Heart left ventricle (tissue), 13 donors: ENCODE data around the gene NSUN7.

ENCODE experiments used
- POLR2A ChIP-seq, 2 donors: fragments of 450-650 bp; IDR thresholded peaks; one replicate each; pipeline ENCODE4 v1.6.1; 2017; ENCODE audit warnings: antibody characterized with exemption in 2 of 2, mild to moderate bottlenecking in 2 of 2, moderate library complexity in 2 of 2
- TF ChIP-seq, protein P1 (sequence below), 12 donors: fragments of 200-600 bp; sonication (generic) in 4 of 12; IDR thresholded peaks; one replicate each; pipeline versions ENCODE4 v1.5.0 to v1.8.0; 2018 to 2022; ENCODE audit warnings: antibody characterized with exemption in 12 of 12, mild to moderate bottlenecking in 5 of 12
- donor health status: ischemic (EF 13 %, LVEDD 7.1; RV severe dilation, severe dysfunction).
- donor health status: DM: no; HTN: yes; CAD: no.
- donor health status: DM: no; HTN: no; CAD: no.
- donor health status: ischemic (EF 25% LVEDD 6.9; RV normal size, moderate dysfunction).
- donor health status: ischemic (EF 25% LVEDD 5.7; RV mildly dilated, moderate dysfunction).
- donor health status: ischemic (EF 35%, LVEDD 5.7; RV mildly dilated, moderate dysfunction).
- donor health status: nonischemic (EF 11% LVEDD 7.7; RV severe dilation, severe dysfunction).
- donor health status: DM: yes; HTN: yes; CAD: no.
- donor health status: PGD.
- donor health status: ischemic (EF 29% LVEDD 5.4; RV normal size, mild dysfunction).
- donor health status: nonischemic (EF 23%, LVEDD 6.1; RV moderate dilation, normal function).

DNA sequence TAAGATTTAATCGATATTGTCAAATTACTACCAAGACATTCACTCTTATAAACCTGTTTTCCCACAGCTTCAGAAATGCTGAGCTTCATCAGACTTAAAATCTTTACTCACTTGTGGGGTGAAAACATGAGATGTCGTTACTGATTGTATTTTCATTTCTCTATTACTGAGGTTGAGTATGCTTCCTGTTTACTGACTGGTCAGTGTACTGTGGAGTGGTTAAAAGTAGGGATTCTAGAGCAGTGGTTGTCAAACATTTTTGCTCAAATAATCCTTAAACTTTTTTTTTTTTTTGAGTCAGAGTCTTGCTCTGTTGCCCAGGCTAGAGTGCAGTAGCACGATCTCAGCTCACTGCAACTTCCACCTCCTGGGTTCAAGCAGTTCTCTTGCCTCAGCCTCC, 50.3 kb downstream of the NSUN7 start:
- TF ChIP-seq, protein P1, sequence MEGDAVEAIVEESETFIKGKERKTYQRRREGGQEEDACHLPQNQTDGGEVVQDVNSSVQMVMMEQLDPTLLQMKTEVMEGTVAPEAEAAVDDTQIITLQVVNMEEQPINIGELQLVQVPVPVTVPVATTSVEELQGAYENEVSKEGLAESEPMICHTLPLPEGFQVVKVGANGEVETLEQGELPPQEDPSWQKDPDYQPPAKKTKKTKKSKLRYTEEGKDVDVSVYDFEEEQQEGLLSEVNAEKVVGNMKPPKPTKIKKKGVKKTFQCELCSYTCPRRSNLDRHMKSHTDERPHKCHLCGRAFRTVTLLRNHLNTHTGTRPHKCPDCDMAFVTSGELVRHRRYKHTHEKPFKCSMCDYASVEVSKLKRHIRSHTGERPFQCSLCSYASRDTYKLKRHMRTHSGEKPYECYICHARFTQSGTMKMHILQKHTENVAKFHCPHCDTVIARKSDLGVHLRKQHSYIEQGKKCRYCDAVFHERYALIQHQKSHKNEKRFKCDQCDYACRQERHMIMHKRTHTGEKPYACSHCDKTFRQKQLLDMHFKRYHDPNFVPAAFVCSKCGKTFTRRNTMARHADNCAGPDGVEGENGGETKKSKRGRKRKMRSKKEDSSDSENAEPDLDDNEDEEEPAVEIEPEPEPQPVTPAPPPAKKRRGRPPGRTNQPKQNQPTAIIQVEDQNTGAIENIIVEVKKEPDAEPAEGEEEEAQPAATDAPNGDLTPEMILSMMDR (IDR thresholded peaks at IDR 0.05), result no peak
- TF ChIP-seq POLR2A (IDR thresholded peaks at IDR 0.05), result no peak
